ENCODE measurements around the gene ROR2. TPM values are rescaled to one million over a fixed set of nuclear protein-coding genes. Genes with fewer than 3 reads are reported as not detected.

Gene ROR2
- total and polyA plus RNA-seq, 11 donors: 0.18 to 9.0 (median 0.49) TPM

DNA sequence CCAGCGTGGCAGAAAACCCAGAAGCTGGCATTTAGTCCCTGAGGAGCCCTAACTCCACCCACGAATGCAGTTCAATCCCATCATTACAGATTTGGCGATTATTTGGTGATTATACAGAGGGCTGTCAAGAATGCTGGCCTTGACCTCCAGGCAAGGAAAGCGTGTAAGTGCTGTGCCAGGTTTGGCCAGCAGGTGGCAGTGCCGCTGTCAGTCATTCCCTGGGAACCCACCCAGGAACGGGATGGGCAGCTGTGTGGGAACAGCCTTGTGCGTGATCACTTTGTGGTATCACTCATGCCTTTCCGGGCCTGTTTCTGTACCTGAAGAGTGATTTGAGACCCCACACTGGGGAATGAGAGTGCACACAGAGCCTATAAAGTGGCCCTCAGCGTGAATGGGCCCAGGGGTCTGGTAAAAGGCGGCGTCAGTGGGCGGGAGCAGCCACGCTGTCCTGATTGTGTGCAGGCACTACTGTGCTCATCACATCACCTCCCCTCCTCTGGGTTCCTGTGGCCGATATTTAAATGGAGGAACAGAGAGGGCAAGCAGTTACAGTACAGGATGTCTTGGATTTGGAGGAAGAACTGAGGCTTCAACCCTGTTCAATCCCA lies 215.6 kb downstream of the ROR2 start:
- 37 to 50% (median 47%) methylated on average over 14 of the region's 14 CpGs for WGBS, 4 donors
- ATAC-seq (peak in 3 of 4 donors; percentile 58 to 70 (median 62)), DNase-seq (peak; percentile 49 to 87 (median 71))
- no peak overlapping the region for H3K4me3 ChIP-seq
- peaks cover 0 to 5% (median 0%) of the 10 kb centered on the region in 9 donors for H3K27me3 ChIP-seq
- no peaks in the 10 kb centered on the region for H3K9me3 ChIP-seq
- intact Hi-C loops (cut with DNase I): loop anchor here in 1 of 10 donors (10.0 kb wide), 1 partner anchor 60 kb away; no protein-coding TSS in a partner anchor
- TF ChIP-seq POLR2A (IDR thresholded peaks at IDR 0.05) (no peak), CTCF (IDR thresholded peaks at IDR 0.05) (peak; percentile 89 to 97 (median 94))
- H3K36me3 ChIP-seq: no peaks in the 10 kb centered on the region
- H3K27ac ChIP-seq: peak overlapping the region in 1 of 12 donors; percentile 49
- H3K4me1 ChIP-seq: peaks cover 0 to 4% (median 0%) of the 10 kb centered on the region in 12 donors

DNA sequence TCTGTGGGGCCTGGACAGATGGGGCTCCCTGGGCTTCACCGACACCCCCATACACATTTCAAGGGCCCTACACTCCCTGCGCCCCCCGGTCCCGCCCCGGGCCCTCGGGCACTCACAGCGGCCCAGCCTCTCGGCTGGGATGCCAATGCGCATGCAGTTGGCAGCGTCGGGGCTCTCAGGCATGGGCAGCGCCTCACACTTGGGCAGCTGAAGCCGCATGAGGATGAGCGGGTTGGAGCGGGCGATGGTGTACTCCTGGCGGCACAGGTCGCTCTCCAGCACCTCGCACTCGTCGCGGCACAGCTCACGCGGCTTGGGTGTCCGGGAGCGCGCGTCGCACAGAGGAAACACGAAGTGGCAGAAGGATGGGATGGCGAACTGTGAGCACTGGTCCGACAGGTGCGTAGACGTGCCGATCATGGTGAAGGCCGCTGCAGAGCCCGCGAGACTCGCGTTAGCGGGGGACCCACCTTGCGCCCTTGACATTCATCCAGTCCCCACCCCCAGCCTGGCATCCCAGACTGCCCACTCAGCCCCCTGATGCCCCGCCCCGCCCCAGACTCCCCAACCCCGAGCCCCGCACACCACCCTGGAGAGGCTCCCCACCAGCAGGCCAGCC lies 216.9 kb downstream of the ROR2 start:
- no peak for DNase-seq
- TF ChIP-seq POLR2A (IDR thresholded peaks at IDR 0.05) (no peak), CTCF (IDR thresholded peaks at IDR 0.05) (no peak)
- intact Hi-C loops (cut with DNase I): loop anchor here in 1 of 10 donors (10.0 kb wide), 1 partner anchor 62 kb away; no protein-coding TSS in a partner anchor
- WGBS, 4 donors: 96 to 97% (median 96%) methylated on average over 22 to 46 of the region's 46 CpGs
- Histone ChIP-seq H3K27me3 (no peaks in the 10 kb centered on the region), H3K27ac (no peak overlapping the region), H3K9me3 (no peaks in the 10 kb centered on the region), H3K4me1 (peaks cover 0 to 11% (median 0%) of the 10 kb centered on the region in 12 donors), H3K4me3 (no peak overlapping the region), H3K36me3 (no peaks in the 10 kb centered on the region)
- peak in 1 of 4 donors; percentile 14 for ATAC-seq

DNA sequence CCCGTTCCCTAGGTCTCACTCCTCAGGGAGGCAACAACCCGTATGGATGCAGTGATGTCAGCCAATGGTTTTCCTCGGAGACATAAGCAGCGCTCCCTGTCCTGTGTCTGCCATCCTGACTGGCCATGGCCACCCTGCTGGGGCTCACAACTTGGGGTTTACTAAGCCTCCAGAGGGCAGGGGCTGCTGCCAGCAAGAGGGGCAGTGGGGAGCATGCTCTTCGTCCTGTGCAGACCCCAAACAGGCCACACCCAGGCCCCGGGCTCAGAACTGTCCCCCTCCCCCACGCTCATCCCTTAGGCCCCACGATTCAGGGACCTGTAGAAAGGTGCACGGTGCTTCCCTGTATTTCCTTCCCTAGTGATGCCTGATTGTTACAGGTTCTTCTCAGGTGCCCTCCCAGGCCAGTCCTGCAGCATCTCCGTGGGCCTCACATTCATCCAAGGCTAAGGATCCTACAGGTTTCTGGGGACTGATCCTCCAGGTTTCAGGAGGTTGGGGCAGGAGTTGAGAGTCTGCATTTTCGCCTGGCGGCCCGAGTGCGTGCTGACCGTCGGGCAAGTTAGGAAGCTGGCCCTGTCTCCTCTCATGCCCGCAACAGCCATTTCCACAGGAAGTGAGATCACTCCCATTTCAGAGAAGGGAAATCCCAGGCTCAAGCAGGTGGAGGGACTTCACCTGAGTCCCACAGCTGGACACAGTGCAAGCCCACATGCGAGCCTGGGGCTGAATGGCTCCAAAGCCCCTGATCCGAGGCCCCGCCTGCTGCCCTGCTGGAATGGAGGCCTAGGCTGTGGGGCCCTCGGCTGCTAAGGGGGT lies 217.6 kb downstream of the ROR2 start:
- no peaks in the 10 kb centered on the region for H3K27me3 ChIP-seq
- H3K36me3 ChIP-seq: no peaks in the 10 kb centered on the region
- ATAC-seq (no peak), DNase-seq (no peak)
- intact Hi-C loops (cut with DNase I): loop anchor here in 1 of 10 donors (10.0 kb wide), 1 partner anchor 62 kb away; no protein-coding TSS in a partner anchor
- TF ChIP-seq CTCF (IDR thresholded peaks at IDR 0.05): no peak
- TF ChIP-seq POLR2A (IDR thresholded peaks at IDR 0.05): no peak
- peaks cover 0 to 11% (median 0%) of the 10 kb centered on the region in 12 donors for H3K4me1 ChIP-seq
- 81 to 87% (median 84%) methylated on average over 14 to 21 of the region's 21 CpGs for WGBS, 4 donors
- no peak overlapping the region for H3K4me3 ChIP-seq
- H3K9me3 ChIP-seq: no peaks in the 10 kb centered on the region
- no peak overlapping the region for H3K27ac ChIP-seq

Measured in heart left ventricle (tissue), 16 donors.